Measurements from ENCODE around the gene MRPS26. TPM values are rescaled to one million over a fixed set of nuclear protein-coding genes. Genes with fewer than 3 reads are reported as not detected.

Gene MRPS26
- total and polyA plus RNA-seq, 10 of the 15 experiments (the other 5 are each of a cell fraction or from before 2014, with no cell fraction given), result 3.9 to 95.3 (median 46.5) TPM

GRCh38 chr20:3077618-3078134, 31.8 kb downstream of the MRPS26 start (continued):
- no peak for TF ChIP-seq PRDM15 (CRISPR knock-in tag; IDR thresholded peaks at IDR 0.05)
- no peak for TF ChIP-seq E2F4 (IDR thresholded peaks at IDR 0.05; ENCODE audit: low read depth, low read length)
- no peak for TF ChIP-seq ZZZ3 (IDR thresholded peaks at IDR 0.05; ENCODE audit: control insufficient read depth, insufficient read length, low read depth)
- TF ChIP-seq ZBED1 (IDR thresholded peaks at IDR 0.05; ENCODE audit: borderline replicate concordance), result no peak
- TF ChIP-seq TCF7 (IDR thresholded peaks at IDR 0.05; ENCODE audit: borderline replicate concordance), result no peak
- TF ChIP-seq ZNF622 (IDR thresholded peaks at IDR 0.05), result no peak
- no peak for TF ChIP-seq NFYA (IDR thresholded peaks at IDR 0.05; ENCODE audit: borderline replicate concordance, low read depth, low read length)

GRCh38 chr20:3080939-3081388, 35.1 kb downstream of the MRPS26 start:
- POLR2A ChIA-PET, result no interaction called here
- Histone ChIP-seq H4K20me1 (ENCODE audit: control insufficient read depth, insufficient read depth) (no peaks in the 10 kb centered on the region), H2AFZ (ENCODE audit: control insufficient read depth, low read depth, low read length) (no peak overlapping the region), H3K4me2 (ENCODE audit: control insufficient read depth, insufficient read depth) (no peak overlapping the region), H3K79me2 (ENCODE audit: control insufficient read depth, insufficient read depth, low read length) (no peaks in the 10 kb centered on the region), H3K27me3 (replicated peaks in 1 of 2; ENCODE audit: control insufficient read depth in 2 of 2, insufficient read depth in 2 of 2, low read length in 1 of 2) (peaks cover 15 to 22% of the 10 kb centered on the region in 2 experiments), H3K9me3 (replicated peaks; ENCODE audit: control insufficient read depth, insufficient read depth, low read length) (no peaks in the 10 kb centered on the region), H3K36me3 (ENCODE audit: control insufficient read depth in 2 of 2, insufficient read depth in 2 of 2, low read length in 1 of 2) (no peaks in the 10 kb centered on the region), H3K4me1 (ENCODE audit: control insufficient read depth, insufficient read depth, low read length) (no peaks in the 10 kb centered on the region), H3K4me3 (no peak overlapping the region), H3K27ac (ENCODE audit: control insufficient read depth, insufficient read depth) (no peak overlapping the region), H3K9ac (ENCODE audit: control insufficient read depth, insufficient read depth, low read length) (no peak overlapping the region)
- ATAC-seq, result no peak
- FAIRE-seq, result no peak
- RAD21 ChIA-PET (ENCODE audit: unreplicated experiment), result no interaction called here
- BruUV-seq (replicated peaks), result no TSS peak
- in situ Hi-C loops (cut with MboI), result no loop called here
- DNase-seq (ENCODE audit: low read depth, low spot score), result no peak
- WGBS (ENCODE audit: insufficient coverage, insufficient replicate concordance, low lambda C conversion rate, missing lambda C conversion rate), result 41% methylated on average over 6 of the region's 6 CpGs
- CTCF ChIA-PET, result interaction anchor here (0.7 kb wide), 1 partner anchor 27 kb away, joined by 3 read pairs; no protein-coding TSS in a partner anchor
- intact Hi-C loops (cut with micrococcal nuclease; ENCODE audit: unreplicated experiment), result no loop called here
- SMC1A ChIA-PET (ENCODE audit: uncharacterized antibody, unreplicated experiment), result no interaction called here
- no peak for TF ChIP-seq ZZZ3 (IDR thresholded peaks at IDR 0.05; ENCODE audit: control insufficient read depth, insufficient read length, low read depth)
- no peak for TF ChIP-seq BCLAF1 (IDR thresholded peaks at IDR 0.05)
- no peak for TF ChIP-seq ZBTB40 (IDR thresholded peaks at IDR 0.05; ENCODE audit: borderline replicate concordance)
- TF ChIP-seq ZSCAN29 (IDR thresholded peaks at IDR 0.05), result no peak
- TF ChIP-seq TARDBP (IDR thresholded peaks at IDR 0.05; ENCODE audit: borderline replicate concordance), result no peak

Data from GM12878 (cell line).